Panc1 (cell line): ENCODE measurements around the gene RIPPLY2. TPM values are rescaled to one million over a fixed set of nuclear protein-coding genes. Genes with fewer than 3 reads are reported as not detected.

ENCODE experiments used
- ATAC-seq: fragments of 200-7000 bp; cut with Tn5 transposase; 2 replicates; pipeline ENCODE4 v1.9.1; 2020; ENCODE audit warnings: mild to moderate bottlenecking, moderate library complexity
- BruUV-seq: library from RNA; stranded (reverse); fragments of 400-500 nt; replicated peaks from 2 replicates; lab custom pipeline; 2021; lab: Mats Ljungman, UMichigan
- CTCF ChIA-PET: fragments of 300-600 bp; sonication (Branson Sonifier 250); formaldehyde crosslinking; loops from one replicate; lab custom pipeline; 2022; ENCODE audit warnings: antibody characterized with exemption; lab: Charles Lee
- POLR2A ChIA-PET: fragments of 300-600 bp; sonication (Branson Sonifier 250); formaldehyde crosslinking; loops from one replicate; lab custom pipeline; 2022; ENCODE audit warnings: antibody characterized with exemption; lab: Charles Lee
- DNase-seq: peaks from one replicate; pipeline ENCODE4 v3.0.0-alpha.2; 2010; ENCODE audit warnings: low read depth, low spot score
- H3K27ac ChIP-seq: 2 replicates; pipeline ENCODE4 v1.5.1; 2011; ENCODE audit warnings: mild to moderate bottlenecking, low read length, inconsistent platforms
- H3K27me3 ChIP-seq: fragments of 200-500 bp; sonication (Bioruptor generic); 2 replicates; pipeline ENCODE4 v1.6.0; 2014; ENCODE audit warnings: low read length, inconsistent platforms; ENCODE audit not compliant: control insufficient read depth, insufficient read depth
- H3K36me3 ChIP-seq: fragments of 200-500 bp; sonication (Bioruptor generic); 2 replicates; pipeline ENCODE4 v1.5.1; 2014; ENCODE audit warnings: inconsistent platforms, mild to moderate bottlenecking, low read length, moderate library complexity; ENCODE audit not compliant: control insufficient read depth, insufficient read depth
- H3K4me1 ChIP-seq: 2 replicates; pipeline ENCODE4 v1.5.1; 2011; ENCODE audit warnings: inconsistent platforms, mild to moderate bottlenecking, low read length, moderate library complexity; ENCODE audit not compliant: control insufficient read depth, insufficient read depth
- H3K4me3 ChIP-seq, 2 experiments: 2 replicates each; pipeline ENCODE4 v1.5.1; 2011 to 2012; ENCODE audit warnings: low read depth in 2 of 2, low read length in 2 of 2, mild to moderate bottlenecking in 2 of 2, inconsistent platforms in 1 of 2, moderate library complexity in 1 of 2
- H3K9me3 ChIP-seq: fragments of 200-500 bp; sonication (Bioruptor generic); 2 replicates; pipeline ENCODE4 v1.5.1; 2014; ENCODE audit warnings: low read depth, mild to moderate bottlenecking, inconsistent platforms, low read length, moderate library complexity; ENCODE audit not compliant: control insufficient read depth, insufficient read depth
- CTCF ChIP-seq: fragments of 450-650 bp; IDR thresholded peaks from 2 replicates; pipeline ENCODE4 v1.5.1; 2017; ENCODE audit warnings: mild to moderate bottlenecking
- POLR2AphosphoS5 ChIP-seq: IDR thresholded peaks from 2 replicates; pipeline ENCODE4 v1.6.1; 2012; ENCODE audit warnings: mild to moderate bottlenecking, low read depth, low read length, moderate library complexity
- REST ChIP-seq, 2 experiments: IDR thresholded peaks; 2 replicates each; pipeline ENCODE4 v1.6.1; 2011 to 2012; ENCODE audit warnings: low read depth in 2 of 2, control low read depth in 1 of 2, low read length in 1 of 2, mild to moderate bottlenecking in 1 of 2, moderate library complexity in 1 of 2; ENCODE audit not compliant: insufficient read depth in 1 of 2
- SIN3A ChIP-seq: IDR thresholded peaks from 2 replicates; pipeline ENCODE4 v1.6.1; 2012; ENCODE audit warnings: low read depth, mild to moderate bottlenecking, low read length, moderate library complexity, borderline replicate concordance; ENCODE audit not compliant: insufficient read depth
- TCF7L2 ChIP-seq: IDR thresholded peaks from 2 replicates; pipeline ENCODE4 v1.6.1; 2011; ENCODE audit warnings: mild to moderate bottlenecking, low read depth, low read length, inconsistent platforms
- in situ Hi-C: cut with HindIII; loops from 2 replicates; pipeline ENCODE4 v1.10.0; 2016; ENCODE audit warnings: low sequenced_read_pairs, low pct_unique_long_range_greater_than_20kb
- intact Hi-C: fragments of 100-400 bp; cut with micrococcal nuclease; formaldehyde crosslinking; loops from one replicate; pipeline ENCODE4 v1.10.0; 2022; ENCODE audit not compliant: unreplicated experiment
- total RNA-seq: library from RNA; stranded (reverse); gene quantifications from one replicate; pipeline ENCODE4 v1.2.1, GENCODE V29; 2021; ENCODE audit not compliant: unreplicated experiment

The RIPPLY2 gene
- total RNA-seq, 1 experiment from 2014 or later = 6.5 TPM

DNA sequence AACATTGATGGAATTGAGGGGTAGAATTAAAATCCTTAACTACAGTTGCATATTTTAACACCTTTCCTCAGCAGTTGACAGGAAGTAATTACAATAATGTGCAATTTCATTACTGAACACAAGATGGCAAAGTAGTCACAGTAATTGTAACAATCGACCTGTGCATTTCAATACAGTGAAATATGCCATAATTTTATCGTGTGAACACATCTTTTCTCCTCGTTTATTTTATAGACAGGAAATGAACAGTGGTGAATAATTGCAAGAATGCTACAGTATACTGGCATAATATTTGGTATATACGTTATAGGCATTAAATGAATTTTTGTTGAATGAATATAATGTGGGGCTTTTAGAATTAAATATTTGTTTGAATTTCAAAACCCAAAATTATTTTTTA, 31.4 kb downstream of the RIPPLY2 start:
- DNase-seq (no peak), ATAC-seq (0 out of 2 replicates have a peak, but pooled peaks have one; percentile 72)
- no peaks in the 10 kb centered on the region for H3K27me3 ChIP-seq
- ChIA-PET POLR2A (no interaction called here), CTCF (no interaction called here)
- no peaks in the 10 kb centered on the region; the same call in 1 of the 2 replicates for H3K4me1 ChIP-seq
- no peaks in the 10 kb centered on the region for H3K36me3 ChIP-seq
- in situ Hi-C loops = no loop called here
- intact Hi-C loops = loop anchor here (2.0 to 10.0 kb wide), 2 partner anchors 150 to 336 kb away; partner anchors contain the start of gene MRAP2
- H3K9me3 ChIP-seq = no peaks in the 10 kb centered on the region
- no peak overlapping the region for H3K4me3 ChIP-seq
- no peak for TF ChIP-seq POLR2AphosphoS5
- no peak for TF ChIP-seq TCF7L2
- peak; percentile 65; the same call in 1 of the 2 replicates for TF ChIP-seq CTCF
- TF ChIP-seq SIN3A = no peak
- TF ChIP-seq REST (IDR thresholded peaks at IDR 0.05; ENCODE audit: insufficient read depth in 1 of 2, low read depth in 2 of 2, low read length in 1 of 2) = no peak
- H3K27ac ChIP-seq = no peak overlapping the region
- BruUV-seq = no TSS peak

GRCh38 chr6:83885984-83886383, 32.8 kb downstream of the RIPPLY2 start:
- ATAC-seq = no peak
- no peaks in the 10 kb centered on the region for H3K9me3 ChIP-seq
- no peaks in the 10 kb centered on the region for H3K36me3 ChIP-seq
- no peaks in the 10 kb centered on the region for H3K27me3 ChIP-seq
- no peak overlapping the region for H3K4me3 ChIP-seq
- no peak overlapping the region for H3K27ac ChIP-seq
- ChIA-PET POLR2A (no interaction called here), CTCF (no interaction called here)
- no peak for DNase-seq
- no peak for TF ChIP-seq CTCF
- no peak for TF ChIP-seq REST (IDR thresholded peaks at IDR 0.05; ENCODE audit: insufficient read depth in 1 of 2, low read depth in 2 of 2, low read length in 1 of 2)
- TF ChIP-seq TCF7L2 = no peak
- TF ChIP-seq POLR2AphosphoS5 = no peak
- no peak for TF ChIP-seq SIN3A
- in situ Hi-C loops = no loop called here
- H3K4me1 ChIP-seq = no peaks in the 10 kb centered on the region; the same call in 1 of the 2 replicates
- no TSS peak for BruUV-seq
- intact Hi-C loops = loop anchor here (2.0 to 10.0 kb wide), 2 partner anchors 149 to 335 kb away; partner anchors contain the start of gene MRAP2
